HG03280 (cell line): ENCODE results near the gene ITPR1.
"Not testable (repeated sequence)": the region's sequence is repeated elsewhere in the genome, so short reads cannot be mapped to it uniquely, and the experiment has no call there.

Experiments
- ATAC-seq: cut with Tn5 transposase; IDR thresholded peaks from one replicate; pipeline ENCODE4 v1.9.1; 2021; ENCODE audit warnings: mild to moderate bottlenecking, moderate library complexity; ENCODE audit not compliant: unreplicated experiment

ITPR1 gene

DNA sequence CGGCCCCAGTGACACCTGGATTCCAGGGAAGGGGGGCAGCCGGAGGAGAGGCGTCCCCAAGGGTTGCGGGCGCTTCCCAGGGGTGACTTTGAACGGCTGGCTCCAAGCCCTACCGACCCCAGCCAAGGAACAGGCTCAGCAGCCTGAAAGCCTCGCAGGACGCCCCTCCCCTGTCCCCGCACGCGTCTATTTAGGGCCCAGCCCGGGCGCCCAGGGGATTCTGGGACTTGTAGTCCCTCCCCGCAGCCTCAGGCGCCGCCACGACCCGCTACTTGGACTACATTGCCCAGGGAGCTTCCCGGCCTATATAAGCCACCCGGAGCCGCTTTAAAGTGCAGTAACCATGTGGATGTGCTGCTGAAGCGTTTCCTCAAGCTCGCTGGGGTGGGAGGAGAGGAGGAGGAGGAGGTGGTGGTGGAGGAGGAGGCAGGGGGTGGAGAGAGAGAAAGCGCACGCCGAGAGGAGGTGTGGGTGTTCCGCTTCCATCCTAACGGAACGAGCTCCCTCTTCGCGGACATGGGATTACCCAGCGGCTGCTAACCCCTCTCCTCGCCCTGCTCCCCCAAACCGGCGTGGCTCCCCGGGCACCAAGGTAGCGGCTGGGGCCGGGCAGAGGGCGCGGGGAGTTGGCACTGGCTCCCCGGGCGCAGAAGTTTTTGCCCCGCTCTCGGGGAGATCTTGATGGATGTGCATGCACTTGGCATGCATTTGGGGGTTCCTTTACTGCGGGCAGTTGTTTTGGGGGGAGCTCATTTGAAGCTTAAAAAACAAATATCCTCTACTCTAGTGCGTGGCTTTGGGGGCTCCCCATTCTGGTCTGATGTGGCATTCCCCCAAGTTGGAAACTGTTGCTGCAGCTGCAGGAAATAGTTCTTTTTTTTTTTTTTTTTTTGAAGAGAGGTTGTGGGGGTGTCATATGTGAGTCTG, at the start of gene ITPR1:
Gene ITPR1, plus strand, starts transcription at position 335 of the 927 bp plus-strand sequence. CDS start 23,144 bp downstream, outside the sequence.
- peak; percentile 94 for ATAC-seq

DNA sequence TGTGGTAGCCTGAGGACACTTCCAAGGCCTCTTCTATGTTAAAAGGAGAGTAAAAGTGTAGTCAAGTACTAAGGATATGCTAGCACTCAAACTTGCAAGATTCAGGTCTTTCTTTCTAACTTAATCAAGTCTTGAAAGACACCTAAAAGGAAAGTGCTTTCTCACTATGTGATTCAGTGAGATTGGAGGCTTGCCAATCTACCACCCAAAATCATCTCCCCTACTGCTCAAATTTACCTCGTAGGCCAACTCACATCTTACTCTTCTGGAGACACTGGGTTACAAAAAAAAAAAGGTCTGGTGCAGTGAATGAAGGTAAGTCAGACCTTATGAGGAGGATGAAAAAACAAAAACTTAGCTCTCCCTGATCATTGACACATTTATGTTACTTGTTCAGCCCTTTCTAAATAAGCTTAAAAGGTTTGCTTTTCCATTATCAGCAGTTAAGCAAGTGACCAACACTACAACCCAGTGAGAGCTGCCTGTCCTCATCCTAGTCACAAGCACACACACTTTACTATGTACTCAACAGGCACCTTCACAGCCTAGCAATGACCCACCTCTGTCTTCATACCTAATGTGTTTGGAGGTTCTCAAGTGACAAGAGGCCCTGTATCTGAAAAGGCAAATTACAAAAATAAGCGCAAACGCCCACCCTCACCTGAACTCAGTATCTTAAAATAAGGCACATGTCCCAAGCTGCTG, 45.7 kb upstream of the ITPR1 start:
- no peak for ATAC-seq

DNA sequence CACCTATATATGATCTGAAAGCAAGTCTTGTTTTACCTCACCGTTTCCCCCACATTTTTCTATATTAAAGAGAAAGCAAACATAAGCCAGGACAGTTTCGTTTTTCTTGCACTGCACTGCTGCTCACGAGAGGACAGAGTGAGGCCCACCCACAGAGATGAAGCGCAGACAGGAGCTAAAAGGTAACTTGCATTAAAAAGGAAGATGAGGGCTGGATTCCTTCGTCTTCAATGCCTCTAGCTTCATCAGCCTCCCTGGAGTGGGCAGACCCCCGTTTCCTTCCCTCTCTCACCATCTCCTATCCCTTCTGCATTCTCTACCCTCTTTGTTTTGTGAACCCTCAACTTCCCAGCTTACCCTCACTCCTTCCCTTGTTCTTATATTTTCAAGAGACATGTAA, 45.0 kb upstream of the ITPR1 start:
- no peak for ATAC-seq

DNA sequence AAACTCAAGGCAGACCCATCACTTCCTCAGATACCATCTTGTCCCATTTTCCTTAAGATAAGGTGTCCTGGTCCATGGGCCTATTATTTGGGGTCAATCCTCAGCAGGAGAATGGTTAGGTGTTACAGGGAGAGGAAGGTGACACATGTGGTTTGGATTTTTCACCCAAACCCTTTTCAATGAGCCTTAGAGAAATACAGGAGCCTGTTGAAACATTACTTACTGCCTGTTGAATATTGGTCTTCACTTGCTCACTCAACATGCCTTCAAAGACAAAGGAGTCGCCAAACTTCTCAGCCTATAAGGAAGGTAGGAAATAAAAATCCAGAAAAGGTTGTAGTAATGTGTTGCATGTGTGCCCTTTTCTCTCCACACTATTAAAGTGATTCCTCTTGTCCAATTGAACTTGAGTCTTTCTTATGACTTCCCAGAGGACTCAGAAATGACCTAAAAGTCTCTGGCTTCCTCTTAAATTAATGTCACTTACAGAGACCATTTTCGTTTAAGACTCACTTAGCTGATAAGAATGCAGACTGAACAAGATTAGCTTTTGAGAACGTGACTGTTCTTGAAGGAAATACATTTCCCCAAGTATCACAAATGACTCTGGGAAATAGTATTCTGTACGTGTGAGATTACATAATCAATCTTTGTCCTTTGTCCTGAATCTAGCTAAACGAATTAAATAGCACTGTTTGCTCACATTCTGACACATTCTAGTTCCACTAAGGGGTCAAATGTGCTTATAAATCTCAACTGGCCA, 43.9 kb upstream of the ITPR1 start:
- no peak for ATAC-seq

DNA sequence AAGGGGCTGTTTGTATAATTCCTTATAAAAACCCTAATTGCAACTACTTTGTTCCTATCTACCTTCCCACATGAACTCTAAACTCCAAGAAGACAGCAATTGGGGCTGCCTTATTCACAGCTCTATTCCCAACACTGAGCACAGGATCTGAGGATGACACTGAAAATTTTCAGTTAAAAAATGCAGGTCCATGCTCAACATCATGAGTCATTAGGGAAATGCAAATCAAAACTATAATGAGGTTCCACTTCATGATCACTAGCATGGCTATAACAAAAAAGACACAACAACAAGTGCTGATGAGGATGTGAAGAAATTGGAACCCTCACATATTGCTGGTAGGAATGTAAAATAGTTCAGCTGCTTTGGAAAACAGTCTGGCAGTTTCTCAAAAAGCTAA, 39.0 kb upstream of the ITPR1 start:
- no peak for ATAC-seq

DNA sequence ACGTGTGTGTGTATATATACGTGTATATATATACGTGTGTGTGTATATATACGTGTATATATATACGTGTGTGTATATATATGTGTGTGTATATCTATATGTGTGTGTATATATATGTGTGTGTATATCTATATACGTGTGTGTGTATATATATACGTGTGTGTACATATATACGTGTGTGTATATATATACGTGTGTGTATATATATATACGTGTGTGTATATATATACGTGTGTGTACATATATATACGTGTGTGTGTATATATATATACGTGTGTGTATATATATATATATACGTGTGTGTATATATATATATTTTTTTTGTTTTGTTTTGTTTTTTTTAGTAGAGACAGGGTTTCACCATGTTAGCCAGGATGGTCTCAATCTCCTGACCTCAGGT, 36.4 kb upstream of the ITPR1 start:
- ATAC-seq: not testable (repeated sequence)

DNA sequence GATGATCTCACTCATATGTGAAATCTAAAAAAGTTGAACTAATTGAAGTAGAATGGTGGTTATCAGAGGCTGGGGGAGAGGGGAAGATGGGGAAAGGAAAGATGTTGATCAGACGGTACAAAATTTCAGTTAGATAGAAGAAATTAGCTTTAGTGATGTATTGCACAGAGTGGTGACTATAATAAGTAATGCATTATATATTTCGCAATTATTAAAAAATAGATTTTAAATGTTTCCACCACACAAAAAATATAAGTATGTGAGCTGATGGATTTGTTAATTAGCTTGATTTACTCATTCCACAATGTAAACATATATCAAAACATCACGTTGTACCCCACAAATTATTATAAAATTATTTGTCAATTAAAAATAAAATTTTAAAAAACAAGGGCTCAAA, 34.2 kb upstream of the ITPR1 start:
- ATAC-seq: no peak

DNA sequence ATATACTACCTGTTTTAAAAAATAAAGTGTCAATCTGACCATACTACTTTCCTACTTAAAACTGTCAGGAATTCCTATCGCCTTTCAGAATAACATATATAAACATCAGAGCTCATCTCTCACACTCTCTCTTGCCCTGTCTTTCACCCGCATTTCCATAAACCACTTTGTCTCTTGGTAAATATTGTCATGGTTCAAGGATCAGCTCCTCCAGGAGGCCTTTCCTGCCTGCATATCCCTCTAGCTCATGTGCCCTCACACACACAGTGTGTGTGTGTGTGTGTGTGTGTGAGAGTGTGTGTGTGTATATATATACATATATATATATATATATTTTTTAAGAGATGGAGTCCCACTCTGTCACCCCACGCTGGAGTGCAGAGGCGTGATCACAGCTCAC, 32.8 kb upstream of the ITPR1 start:
- no peak for ATAC-seq

DNA sequence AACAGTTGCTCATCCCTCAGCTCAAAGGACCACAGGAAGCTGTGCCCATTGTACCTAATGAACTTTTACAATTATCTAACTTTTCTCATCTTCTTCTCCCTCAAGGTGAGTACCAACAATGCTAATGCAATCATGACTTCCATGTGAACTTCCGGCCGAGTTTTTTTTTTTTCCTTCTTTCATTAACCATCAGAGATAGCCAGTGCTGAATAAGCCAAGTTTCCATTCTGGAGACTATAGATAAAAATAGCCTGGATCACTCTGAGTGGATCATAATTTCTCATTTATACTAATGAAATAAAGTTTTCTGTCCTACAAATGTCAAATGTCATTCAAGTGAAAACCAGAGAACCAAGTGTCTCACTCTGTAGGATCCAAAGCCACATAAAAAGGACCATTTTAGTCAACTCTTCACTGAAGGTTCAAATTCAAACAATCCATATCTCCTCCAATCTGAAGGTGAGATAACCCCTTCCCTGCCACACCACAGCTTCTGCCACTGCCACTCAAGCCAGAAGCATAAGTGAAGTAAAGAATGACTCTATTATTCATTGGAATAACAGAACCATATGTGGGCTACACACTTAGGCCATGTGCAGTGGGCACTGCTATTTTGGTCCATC, 31.6 kb upstream of the ITPR1 start:
- no peak for ATAC-seq

DNA sequence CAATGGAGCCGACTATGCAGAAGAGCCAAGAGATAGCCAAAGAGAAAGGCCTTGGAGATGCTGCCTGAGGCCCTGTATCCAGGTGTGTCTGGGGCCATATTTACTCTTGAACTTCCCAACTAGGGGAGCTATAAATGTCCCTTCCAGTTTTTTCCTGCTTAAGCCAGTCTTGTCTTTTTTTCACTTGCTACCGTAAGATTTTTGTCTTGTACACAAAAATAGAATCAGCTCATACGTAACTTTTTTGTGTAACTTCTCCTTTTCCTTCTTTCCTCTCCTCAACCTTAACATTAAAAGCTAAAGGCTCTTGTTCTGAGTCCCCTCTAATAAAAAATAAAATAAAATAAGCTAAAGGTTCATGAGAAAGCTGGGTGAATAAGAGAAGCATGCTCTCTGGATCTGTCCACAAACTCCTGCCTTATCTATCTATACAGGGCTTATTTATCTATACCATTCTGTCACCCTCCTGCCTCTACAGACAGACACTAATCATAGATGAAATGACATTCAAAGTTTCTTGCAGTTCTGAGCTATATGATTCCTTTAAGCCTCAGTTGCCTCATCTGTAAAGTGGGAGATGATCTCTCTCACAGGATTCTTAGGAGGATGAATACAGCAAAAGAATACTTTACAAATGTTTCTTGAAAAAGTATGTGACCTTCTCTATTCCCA, 30.6 kb upstream of the ITPR1 start:
- no peak for ATAC-seq

DNA sequence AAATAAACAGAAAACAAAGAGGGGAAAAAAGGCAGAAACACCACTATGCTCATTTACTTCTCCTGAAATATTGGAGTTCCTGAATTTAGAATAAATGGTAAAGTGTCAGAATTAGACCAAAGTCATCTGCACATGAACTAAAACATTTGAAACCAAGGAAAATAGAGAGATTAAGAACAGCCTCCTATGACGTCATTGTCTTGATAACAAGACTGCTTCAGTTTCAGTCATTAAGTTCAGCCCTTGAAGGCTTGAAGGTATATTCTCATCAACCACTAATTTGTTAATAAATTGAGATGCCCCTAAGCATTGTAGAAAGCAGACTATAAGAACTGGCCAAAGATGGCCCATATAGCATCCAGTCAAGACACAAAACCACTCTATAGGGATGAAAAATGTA, 28.6 kb upstream of the ITPR1 start:
- no peak for ATAC-seq

DNA sequence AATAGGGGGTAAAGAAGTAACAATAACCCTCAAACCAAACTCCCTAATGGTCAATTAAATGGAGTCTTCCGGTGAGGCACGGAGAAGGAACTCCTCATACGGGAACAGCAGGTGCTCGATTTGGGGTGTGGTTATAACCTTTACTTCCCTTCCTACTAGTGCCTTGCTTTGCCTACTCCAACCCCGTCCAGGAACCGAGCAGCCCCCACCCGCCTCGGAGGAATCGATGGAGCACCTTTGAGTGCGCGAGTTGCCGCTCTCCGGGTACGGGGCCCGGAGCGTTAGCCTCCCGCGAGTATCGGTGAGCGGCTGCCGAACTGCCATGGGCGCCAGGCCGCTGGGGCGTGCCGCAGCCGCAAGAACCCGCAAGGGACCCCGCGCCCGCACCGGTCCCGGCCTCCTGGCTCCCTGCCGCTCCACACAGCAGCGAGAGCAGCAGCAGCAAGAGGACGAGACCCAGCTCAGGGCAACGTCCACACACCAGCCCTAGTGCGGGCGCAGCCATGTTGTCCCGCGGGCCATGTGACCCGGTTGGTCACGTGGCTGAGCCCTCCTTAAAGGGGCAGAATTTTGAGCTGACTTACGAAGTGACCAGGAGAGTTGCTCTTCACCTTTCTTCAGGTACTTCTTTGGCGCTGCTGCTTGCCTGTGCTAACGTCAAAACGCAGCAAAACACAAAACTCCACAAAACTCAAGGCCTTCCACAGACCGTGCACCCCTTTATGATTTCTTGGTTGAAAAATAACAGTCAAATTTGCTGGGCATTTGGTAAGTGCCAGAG, 26.2 kb upstream of the ITPR1 start, which contains the start of gene SUMF1:
Gene SUMF1, minus strand, starts transcription at position 529 of the 781 bp plus-strand sequence. Its CDS starts 24 bp downstream, at position 505.
- ATAC-seq: peak; percentile 100

DNA sequence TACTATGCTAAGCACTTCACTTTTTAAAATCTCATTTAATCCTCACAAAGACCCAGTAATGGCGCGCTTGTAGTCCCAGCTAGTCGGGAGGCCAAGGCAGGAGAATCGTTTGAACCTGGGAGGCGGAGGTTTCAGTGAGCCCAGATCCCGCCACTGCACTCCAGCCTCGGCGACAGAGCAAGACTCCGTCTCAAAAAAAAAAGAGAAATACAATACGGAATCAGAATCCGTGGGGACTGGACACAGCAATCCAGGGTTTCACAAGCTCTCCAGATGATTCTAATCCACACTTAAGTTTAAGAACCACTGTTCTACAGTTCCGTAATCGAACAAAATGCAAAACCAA, 25.7 kb upstream of the ITPR1 start:
- no peak for ATAC-seq

DNA sequence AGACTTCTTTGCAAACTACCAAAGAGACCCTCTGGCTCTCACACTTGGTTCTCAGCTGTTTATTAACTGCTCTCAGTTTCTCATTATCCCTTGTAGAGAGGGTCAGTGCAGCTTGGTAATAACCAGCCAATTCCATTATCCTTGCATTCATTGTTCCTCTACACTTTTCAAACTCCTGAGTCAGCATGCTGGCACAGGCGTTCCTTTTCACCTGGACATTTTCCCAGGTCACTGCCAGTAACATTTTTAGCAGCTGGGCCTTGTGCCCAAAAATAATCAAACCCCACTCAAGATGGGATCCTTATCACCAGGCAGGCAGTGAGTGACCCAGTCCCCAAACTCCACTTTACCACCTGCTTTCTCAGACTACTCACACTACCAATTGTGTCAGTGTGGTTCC, 21.2 kb upstream of the ITPR1 start:
- no peak for ATAC-seq

DNA sequence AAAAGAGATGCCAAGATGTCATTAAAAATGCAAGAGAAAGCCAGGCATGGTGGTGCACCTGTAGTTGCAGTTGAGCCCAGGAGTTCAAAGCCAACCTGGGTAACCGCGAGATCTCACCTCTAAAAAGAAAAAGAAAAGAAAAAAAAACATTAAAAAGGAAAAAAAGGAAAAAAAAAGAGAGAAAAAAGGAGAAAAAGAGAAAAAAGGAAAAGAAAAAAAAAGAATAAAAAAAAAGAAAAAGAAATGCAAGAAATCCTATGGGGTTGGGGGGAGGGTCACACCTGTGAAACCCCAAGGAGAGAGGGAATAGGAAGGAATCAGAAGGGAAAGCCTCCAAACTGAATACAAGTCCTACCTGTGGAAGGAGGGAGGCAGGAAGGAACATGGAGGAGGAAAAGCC, 20.8 kb upstream of the ITPR1 start:
- ATAC-seq: no peak

DNA sequence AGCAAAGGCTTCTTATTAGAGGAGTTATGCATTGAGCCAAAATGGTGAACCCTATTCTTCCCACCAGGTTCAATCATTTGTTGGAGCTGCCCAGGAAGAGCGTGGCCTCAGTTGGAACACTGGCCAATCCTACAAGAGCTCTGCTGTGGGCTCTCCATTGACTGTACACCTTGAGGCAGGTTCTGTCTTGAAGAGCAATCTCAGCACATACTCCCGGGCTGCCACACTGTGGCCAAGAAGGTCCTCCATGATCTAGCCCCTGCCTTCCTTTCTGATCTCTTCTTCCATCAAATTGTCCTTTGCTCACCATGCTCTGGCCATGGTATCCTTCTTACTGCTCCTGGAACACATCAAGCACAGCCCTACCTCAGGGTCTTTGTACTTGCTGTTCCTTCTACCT, 20.4 kb upstream of the ITPR1 start:
- ATAC-seq: no peak

DNA sequence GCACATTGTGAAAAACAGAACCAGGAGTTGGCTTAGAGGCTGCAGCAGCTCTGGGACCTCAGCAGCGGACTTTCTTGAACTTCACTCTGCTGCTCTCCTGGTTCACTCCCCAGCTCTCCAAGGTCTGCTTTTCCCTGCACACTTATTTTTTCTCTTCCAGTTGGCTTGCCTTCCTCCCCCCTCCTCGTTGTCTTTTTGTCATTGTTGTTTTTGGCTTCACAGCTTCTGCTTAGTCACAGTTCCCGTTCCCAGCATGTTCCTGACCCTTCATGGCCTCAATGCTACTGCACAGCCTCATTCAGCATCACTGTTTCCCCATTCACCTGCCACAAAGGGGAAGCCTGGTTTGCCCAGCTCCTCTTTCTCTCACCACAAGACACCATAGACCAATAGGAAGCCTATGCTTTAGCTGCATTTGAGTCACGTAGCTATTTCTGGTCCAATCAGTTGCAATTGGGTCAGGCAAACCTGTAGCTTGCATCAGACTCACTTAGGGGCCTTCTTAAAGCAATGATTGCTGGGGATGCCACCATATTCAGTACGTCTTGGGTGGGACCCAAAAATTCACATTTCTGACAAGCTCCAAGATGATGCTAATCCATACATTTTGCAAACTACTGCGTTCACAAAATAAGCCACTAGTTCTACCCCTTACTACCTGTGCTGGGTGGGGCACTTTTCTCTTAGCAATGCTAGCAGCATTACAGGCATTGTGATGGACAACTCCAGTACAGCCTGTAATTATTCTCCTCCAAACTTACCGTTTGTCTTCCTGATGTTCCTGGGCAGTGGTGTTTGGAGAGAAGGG, 18.3 kb upstream of the ITPR1 start:
- peak; percentile 48 for ATAC-seq

DNA sequence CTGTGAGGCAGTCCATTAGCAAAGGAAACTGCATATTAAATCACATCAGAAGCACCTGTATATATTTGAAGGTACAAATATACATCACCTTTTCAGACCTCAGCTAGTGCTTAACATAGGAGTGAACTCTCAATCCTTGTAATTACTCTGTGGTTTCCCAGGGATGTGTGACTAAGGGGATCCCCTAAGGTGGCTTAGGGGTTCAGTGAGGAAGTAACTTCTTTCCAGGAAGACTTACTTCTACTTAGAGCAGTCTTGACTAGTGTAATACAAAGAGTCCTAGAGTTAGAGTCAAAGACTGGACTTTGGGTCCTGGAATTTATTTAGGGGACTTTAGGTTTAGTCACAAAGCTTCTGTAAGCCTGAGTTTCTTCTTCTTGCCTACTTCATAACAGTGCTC, 17.3 kb upstream of the ITPR1 start:
- no peak for ATAC-seq

DNA sequence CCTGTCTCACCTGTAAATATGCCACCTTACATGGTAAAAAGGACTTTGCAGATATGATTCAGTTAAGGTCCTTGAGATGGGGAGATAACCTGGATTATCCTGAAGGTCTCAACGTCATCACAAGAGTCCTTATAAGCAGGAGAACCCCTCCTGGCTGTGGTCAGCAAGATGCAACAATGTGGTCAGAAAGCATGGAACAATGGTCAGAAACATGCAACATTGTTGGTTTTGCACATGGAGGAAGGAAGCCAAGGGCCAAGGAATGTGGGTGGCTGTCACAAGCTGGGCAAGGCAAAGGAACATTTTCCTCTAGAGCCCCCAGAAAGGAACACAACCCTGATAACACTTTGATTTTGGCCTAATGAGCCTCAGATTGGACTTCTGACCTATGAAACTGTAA, 16.7 kb upstream of the ITPR1 start:
- no peak for ATAC-seq
